Hepatocyte (in vitro differentiated cells): Measurements from ENCODE around the gene LEMD1. TPM values are rescaled to one million over a fixed set of nuclear protein-coding genes. Genes with fewer than 3 reads are reported as not detected.

Experiments used
- DNase-seq: peaks from one replicate; pipeline ENCODE4 v3.0.0-alpha.2; 2016; ENCODE audit warnings: low spot score
- H2AFZ ChIP-seq: fragments of 200-600 bp; sonication (generic); 2 replicates; pipeline ENCODE4 v1.6.0; 2016; ENCODE audit warnings: antibody characterized with exemption, mild to moderate bottlenecking
- H3K27ac ChIP-seq: fragments of 200-600 bp; sonication (generic); 2 replicates; pipeline ENCODE4 v1.5.1; 2016; ENCODE audit warnings: mild to moderate bottlenecking
- H3K27me3 ChIP-seq: fragments of 200-600 bp; sonication (generic); 2 replicates; pipeline ENCODE4 v1.6.1; 2016
- H3K36me3 ChIP-seq: fragments of 200-600 bp; sonication (generic); replicated peaks from 2 replicates; pipeline ENCODE4 v1.5.1; 2016; ENCODE audit warnings: low read depth; ENCODE audit not compliant: insufficient read depth
- H3K4me1 ChIP-seq: fragments of 200-600 bp; sonication (generic); 2 replicates; pipeline ENCODE4 v1.5.1; 2016; ENCODE audit warnings: mild to moderate bottlenecking, moderate library complexity; ENCODE audit not compliant: insufficient read depth
- H3K4me2 ChIP-seq: fragments of 200-600 bp; sonication (generic); 2 replicates; pipeline ENCODE4 v1.6.0; 2016
- H3K4me3 ChIP-seq: fragments of 200-600 bp; sonication (generic); 2 replicates; pipeline ENCODE4 v1.5.1; 2016; ENCODE audit warnings: mild to moderate bottlenecking
- H3K79me2 ChIP-seq: fragments of 200-600 bp; sonication (generic); 2 replicates; pipeline ENCODE4 v1.6.0; 2017; ENCODE audit warnings: mild to moderate bottlenecking
- H3K9me2 ChIP-seq: fragments of 200-600 bp; sonication (generic); replicated peaks from 2 replicates; pipeline ENCODE4 v1.6.0; 2017; ENCODE audit warnings: mild to moderate bottlenecking; ENCODE audit not compliant: insufficient read depth
- H3K9me3 ChIP-seq: fragments of 200-600 bp; sonication (generic); 2 replicates; pipeline ENCODE4 v1.5.1; 2016; ENCODE audit warnings: low read depth, mild to moderate bottlenecking
- H4K20me1 ChIP-seq: fragments of 200-600 bp; sonication (generic); 2 replicates; pipeline ENCODE4 v1.6.0; 2016; ENCODE audit warnings: mild to moderate bottlenecking; ENCODE audit not compliant: insufficient read depth, poor library complexity, severe bottlenecking
- CTCF ChIP-seq: fragments of 200-600 bp; sonication (generic); IDR thresholded peaks from 2 replicates; pipeline ENCODE4 v1.5.1; 2016; ENCODE audit warnings: antibody characterized with exemption, mild to moderate bottlenecking; ENCODE audit not compliant: poor library complexity
- EZH2 ChIP-seq: fragments of 200-600 bp; sonication (generic); IDR thresholded peaks from 2 replicates; pipeline ENCODE4 v1.6.1; 2016; ENCODE audit warnings: antibody characterized with exemption, mild to moderate bottlenecking, borderline replicate concordance
- EZH2phosphoT487 ChIP-seq: fragments of 200-600 bp; sonication (generic); IDR thresholded peaks from one replicate; pipeline ENCODE4 v1.6.1; 2018; ENCODE audit warnings: antibody characterized with exemption, mild to moderate bottlenecking, low read depth, moderate library complexity; ENCODE audit not compliant: unreplicated experiment, severe bottlenecking
- WGBS: methylation state at CpG from one replicate; pipeline ENCODE4 v1.1.6; 2016; ENCODE audit warnings: low lambda C conversion rate; ENCODE audit errors: missing lambda C conversion rate; 5-methylcytosine and 5-hydroxymethylcytosine counted together
- polyA plus RNA-seq: library from polyadenylated mRNA; unstranded; fragments of >200 nt; fragmentation: Nextera tagmentation; extraction: Ambion mirVana; gene quantifications from 2 replicates; pipeline ENCODE4 v1.2.1, GENCODE V29; 2016
- total RNA-seq: library from RNA; depleted of rRNA; stranded (reverse); fragments of >200 nt; gene quantifications from 2 replicates; pipeline ENCODE4 v1.2.3, GENCODE V29; 2014

The LEMD1 gene
- total and polyA plus RNA-seq, 2 experiments from 2014 or later, result 0.35 to 2.4 TPM

- no peak overlapping the region for H3K4me2 ChIP-seq
- H3K27ac ChIP-seq, result no peak overlapping the region
- no peaks in the 10 kb centered on the region for H3K36me3 ChIP-seq
- no peak overlapping the region for H3K4me3 ChIP-seq
- DNase-seq, result no peak
- H2AFZ ChIP-seq, result no peak overlapping the region
- H3K79me2 ChIP-seq, result no peaks in the 10 kb centered on the region
- no peaks in the 10 kb centered on the region for H4K20me1 ChIP-seq
- TF ChIP-seq CTCF, result no peak
- TF ChIP-seq EZH2phosphoT487, result no peak
- TF ChIP-seq EZH2, result no peak
- H3K4me1 ChIP-seq, result no peaks in the 10 kb centered on the region
- H3K27me3 ChIP-seq, result peaks cover 56% of the 10 kb centered on the region
- WGBS, result 57% methylated on average over 2 of the region's 2 CpGs
- H3K9me3 ChIP-seq, result no peaks in the 10 kb centered on the region
- no peaks in the 10 kb centered on the region for H3K9me2 ChIP-seq
Measured at GRCh38 chr1:205432116-205432515, 10.3 kb upstream of the LEMD1 start.

GRCh38 chr1:205430696-205431305 is 8.9 kb upstream of the LEMD1 start:
- WGBS, result 23% methylated on average over 16 of the region's 32 CpGs
- Histone ChIP-seq H3K9me2 (no peaks in the 10 kb centered on the region), H3K27ac (no peak overlapping the region), H3K36me3 (no peaks in the 10 kb centered on the region), H3K4me3 (peak overlapping the region; percentile 88), H4K20me1 (no peaks in the 10 kb centered on the region), H3K4me2 (peak overlapping the region; percentile 99), H3K4me1 (no peaks in the 10 kb centered on the region), H3K9me3 (no peaks in the 10 kb centered on the region), H2AFZ (peak overlapping the region; percentile 89), H3K79me2 (no peaks in the 10 kb centered on the region), H3K27me3 (peaks cover 55% of the 10 kb centered on the region)
- TF ChIP-seq EZH2, result no peak
- TF ChIP-seq CTCF, result peak; percentile 91
- no peak for TF ChIP-seq EZH2phosphoT487
- DNase-seq, result peak; percentile 69

- DNase-seq, result no peak
- Histone ChIP-seq H3K36me3 (no peaks in the 10 kb centered on the region), H3K4me2 (peak overlapping the region; percentile 99), H4K20me1 (no peaks in the 10 kb centered on the region), H3K27ac (no peak overlapping the region), H3K27me3 (peaks cover 56% of the 10 kb centered on the region), H3K4me3 (peak overlapping the region; percentile 88), H3K9me3 (no peaks in the 10 kb centered on the region), H3K9me2 (no peaks in the 10 kb centered on the region), H3K4me1 (no peaks in the 10 kb centered on the region), H3K79me2 (no peaks in the 10 kb centered on the region), H2AFZ (peak overlapping the region; percentile 89)
- no peak for TF ChIP-seq CTCF
- no peak for TF ChIP-seq EZH2phosphoT487
- TF ChIP-seq EZH2, result no peak
- 61% methylated on average over 29 of the region's 29 CpGs for WGBS
Measured at GRCh38 chr1:205429762-205430695, 8.2 kb upstream of the LEMD1 start.
